Loucy (cell line): ENCODE data around the gene FCHSD2.

Experiments used
- H2AFZ ChIP-seq: fragments of 200-600 bp; sonication (generic); 2 replicates; pipeline ENCODE4 v1.6.0; 2016; ENCODE audit warnings: antibody characterized with exemption, mild to moderate bottlenecking, low read length, moderate library complexity
- H3F3A ChIP-seq: fragments of 200-600 bp; 2 replicates; pipeline ENCODE4 v1.6.0; 2016; ENCODE audit warnings: antibody characterized with exemption, low read depth, mild to moderate bottlenecking
- H3K27me3 ChIP-seq: fragments of 200-600 bp; sonication (generic); 2 replicates; pipeline ENCODE4 v1.6.1; 2014; ENCODE audit warnings: low read length, mild to moderate bottlenecking; ENCODE audit not compliant: insufficient read depth, poor library complexity, severe bottlenecking
- H3K36me3 ChIP-seq: fragments of 200-600 bp; sonication (generic); 2 replicates; pipeline ENCODE4 v1.6.1; 2016; ENCODE audit warnings: low read length; ENCODE audit not compliant: insufficient read depth
- H3K4me1 ChIP-seq: fragments of 200-600 bp; sonication (generic); 2 replicates; pipeline ENCODE4 v1.5.1; 2014; ENCODE audit warnings: low read length, mild to moderate bottlenecking; ENCODE audit not compliant: insufficient read depth, poor library complexity, severe bottlenecking
- H3K4me2 ChIP-seq: fragments of 200-600 bp; sonication (generic); 2 replicates; pipeline ENCODE4 v1.6.0; 2014; ENCODE audit warnings: antibody characterized with exemption, low read length, low read depth, mild to moderate bottlenecking; ENCODE audit not compliant: poor library complexity, severe bottlenecking
- H3K4me3 ChIP-seq: fragments of 200-600 bp; sonication (generic); 2 replicates; pipeline ENCODE4 v1.5.1; 2014; ENCODE audit warnings: low read length, mild to moderate bottlenecking, mixed read lengths; ENCODE audit not compliant: poor library complexity, severe bottlenecking
- H3K79me2 ChIP-seq: fragments of 200-600 bp; sonication (generic); 2 replicates; pipeline ENCODE4 v1.6.1; 2014; ENCODE audit warnings: low read length; ENCODE audit not compliant: insufficient read depth
- H3K9ac ChIP-seq: fragments of 200-600 bp; sonication (generic); 2 replicates; pipeline ENCODE4 v1.6.0; 2014; ENCODE audit warnings: mild to moderate bottlenecking, low read depth, low read length, moderate library complexity; ENCODE audit not compliant: poor library complexity, severe bottlenecking
- H3K9me2 ChIP-seq: fragments of 200-600 bp; sonication (generic); replicated peaks from 2 replicates; pipeline ENCODE4 v1.6.1; 2016; ENCODE audit warnings: low read depth, low read length, mixed read lengths
- H3K9me3 ChIP-seq: fragments of 200-600 bp; sonication (generic); 2 replicates; pipeline ENCODE4 v1.6.1; 2014; ENCODE audit warnings: mild to moderate bottlenecking, antibody characterized with exemption, low read length, low read depth; ENCODE audit not compliant: insufficient read depth
- H4K20me1 ChIP-seq: fragments of 200-600 bp; sonication (generic); 2 replicates; pipeline ENCODE4 v1.6.0; 2014; ENCODE audit warnings: antibody characterized with exemption, low read length, mild to moderate bottlenecking; ENCODE audit not compliant: insufficient read depth, poor library complexity, severe bottlenecking
- EZH2phosphoT487 ChIP-seq: fragments of 200-600 bp; IDR thresholded peaks from 2 replicates; pipeline ENCODE4 v1.6.1; 2018; ENCODE audit warnings: antibody characterized with exemption, mild to moderate bottlenecking, moderate library complexity, borderline replicate concordance
- TF ChIP-seq, protein P1 (sequence below): fragments of 200-600 bp; sonication (generic); conservative IDR thresholded peaks from 2 replicates; pipeline ENCODE4 v1.5.1; 2014; ENCODE audit warnings: mild to moderate bottlenecking, antibody characterized with exemption, low read length

The FCHSD2 gene

DNA sequence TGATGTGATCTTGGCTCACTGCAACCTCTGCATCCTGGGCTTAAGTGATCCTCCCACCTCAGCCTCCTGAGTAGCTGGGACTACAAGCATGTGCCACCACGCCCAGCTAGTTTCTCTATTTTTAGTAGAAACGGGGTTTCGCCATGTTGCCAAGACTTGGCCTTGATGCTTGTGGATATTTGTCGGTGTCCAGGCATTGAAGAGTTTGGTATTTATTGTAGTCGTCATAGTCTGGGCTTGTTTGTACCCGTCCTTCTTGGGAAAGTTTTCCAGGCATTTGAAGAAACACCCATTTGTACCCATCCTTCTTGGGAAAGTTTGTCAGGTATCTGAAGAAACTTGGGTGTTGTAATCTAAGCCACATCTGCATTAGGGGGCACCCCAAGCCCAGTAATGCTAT, 28.7 kb downstream of the FCHSD2 start:
- Histone ChIP-seq H4K20me1 (peaks cover 27% of the 10 kb centered on the region), H3K9ac (no peak overlapping the region), H3K36me3 (peaks cover 57% of the 10 kb centered on the region), H3K4me2 (no peak overlapping the region), H3K9me3 (peaks cover 4% of the 10 kb centered on the region), H3F3A (no peaks in the 10 kb centered on the region), H3K27me3 (no peaks in the 10 kb centered on the region), H3K4me3 (no peak overlapping the region), H3K9me2 (no peaks in the 10 kb centered on the region), H3K4me1 (no peaks in the 10 kb centered on the region), H3K79me2 (peaks cover 76% of the 10 kb centered on the region), H2AFZ (no peak overlapping the region)
- TF ChIP-seq, protein P1, sequence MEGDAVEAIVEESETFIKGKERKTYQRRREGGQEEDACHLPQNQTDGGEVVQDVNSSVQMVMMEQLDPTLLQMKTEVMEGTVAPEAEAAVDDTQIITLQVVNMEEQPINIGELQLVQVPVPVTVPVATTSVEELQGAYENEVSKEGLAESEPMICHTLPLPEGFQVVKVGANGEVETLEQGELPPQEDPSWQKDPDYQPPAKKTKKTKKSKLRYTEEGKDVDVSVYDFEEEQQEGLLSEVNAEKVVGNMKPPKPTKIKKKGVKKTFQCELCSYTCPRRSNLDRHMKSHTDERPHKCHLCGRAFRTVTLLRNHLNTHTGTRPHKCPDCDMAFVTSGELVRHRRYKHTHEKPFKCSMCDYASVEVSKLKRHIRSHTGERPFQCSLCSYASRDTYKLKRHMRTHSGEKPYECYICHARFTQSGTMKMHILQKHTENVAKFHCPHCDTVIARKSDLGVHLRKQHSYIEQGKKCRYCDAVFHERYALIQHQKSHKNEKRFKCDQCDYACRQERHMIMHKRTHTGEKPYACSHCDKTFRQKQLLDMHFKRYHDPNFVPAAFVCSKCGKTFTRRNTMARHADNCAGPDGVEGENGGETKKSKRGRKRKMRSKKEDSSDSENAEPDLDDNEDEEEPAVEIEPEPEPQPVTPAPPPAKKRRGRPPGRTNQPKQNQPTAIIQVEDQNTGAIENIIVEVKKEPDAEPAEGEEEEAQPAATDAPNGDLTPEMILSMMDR: no peak
- TF ChIP-seq EZH2phosphoT487: no peak

DNA sequence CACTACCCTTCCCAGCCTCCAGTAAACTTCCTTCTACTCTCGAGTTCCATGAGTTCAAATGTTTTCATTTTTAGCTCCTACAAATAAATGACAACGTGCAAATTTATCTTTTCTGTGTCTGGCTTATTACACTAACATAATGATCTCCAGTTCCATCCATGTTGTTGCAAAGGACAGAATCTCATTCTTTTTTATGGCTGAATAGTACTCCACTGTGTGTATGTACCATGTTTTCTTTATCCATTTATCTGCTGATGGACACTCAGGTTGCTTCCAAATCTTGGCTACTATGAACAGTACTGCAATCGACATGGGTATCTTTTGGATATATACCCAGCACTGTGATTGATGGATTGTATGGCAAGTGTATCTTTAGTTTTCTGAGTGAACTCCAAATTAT, 34.5 kb downstream of the FCHSD2 start:
- H3K9me2 ChIP-seq: no peaks in the 10 kb centered on the region
- H3K4me1 ChIP-seq: no peaks in the 10 kb centered on the region
- H3K79me2 ChIP-seq: peaks cover 67% of the 10 kb centered on the region
- TF ChIP-seq EZH2phosphoT487: no peak
- TF ChIP-seq, protein P1: no peak
- no peak overlapping the region for H3K4me2 ChIP-seq
- H3K4me3 ChIP-seq: no peak overlapping the region
- H3F3A ChIP-seq: no peaks in the 10 kb centered on the region
- H3K9ac ChIP-seq: no peak overlapping the region
- no peaks in the 10 kb centered on the region for H3K27me3 ChIP-seq
- H2AFZ ChIP-seq: no peak overlapping the region
- peaks cover 4% of the 10 kb centered on the region for H3K9me3 ChIP-seq
- peaks cover 17% of the 10 kb centered on the region for H4K20me1 ChIP-seq
- peaks cover 7% of the 10 kb centered on the region; the same call in 1 of the 2 replicates for H3K36me3 ChIP-seq

DNA sequence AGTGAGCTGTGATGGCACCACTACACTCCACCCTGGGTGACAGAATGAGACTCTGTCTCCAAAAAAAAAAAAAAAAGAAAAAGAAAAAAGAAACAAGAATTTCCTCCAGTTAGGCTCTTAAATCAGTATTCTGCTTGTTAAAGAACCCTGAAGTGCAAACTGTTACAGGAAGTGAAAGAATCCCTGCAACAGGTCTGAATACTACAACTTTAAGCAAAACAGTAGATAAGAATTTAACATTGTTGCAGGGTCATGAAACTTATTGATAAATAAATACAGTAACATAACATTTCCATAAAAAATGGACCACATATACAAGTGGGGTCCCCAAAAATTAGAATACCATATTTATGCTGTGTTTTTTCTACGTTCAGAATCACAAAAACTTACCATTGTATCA, 35.8 kb downstream of the FCHSD2 start:
- no peak overlapping the region for H2AFZ ChIP-seq
- no peak overlapping the region for H3K4me2 ChIP-seq
- no peaks in the 10 kb centered on the region for H3F3A ChIP-seq
- H3K36me3 ChIP-seq: peaks cover 12% of the 10 kb centered on the region
- no peaks in the 10 kb centered on the region for H3K4me1 ChIP-seq
- no peak for TF ChIP-seq EZH2phosphoT487
- TF ChIP-seq, protein P1: no peak
- no peaks in the 10 kb centered on the region for H3K9me2 ChIP-seq
- H3K9me3 ChIP-seq: peaks cover 4% of the 10 kb centered on the region
- no peak overlapping the region for H3K4me3 ChIP-seq
- H3K27me3 ChIP-seq: no peaks in the 10 kb centered on the region
- peaks cover 70% of the 10 kb centered on the region for H3K79me2 ChIP-seq
- peaks cover 30% of the 10 kb centered on the region for H4K20me1 ChIP-seq
- no peak overlapping the region for H3K9ac ChIP-seq
